Neural cell (in vitro differentiated cells): Measurements from ENCODE around the gene RANBP3. TPM values are rescaled to one million over a fixed set of nuclear protein-coding genes. Genes with fewer than 3 reads are reported as not detected.

ENCODE experiments used
- H2AFZ ChIP-seq: fragments of 200-600, 300-800 bp; sonication (generic), shearing (Covaris generic); 2 replicates; pipeline ENCODE4 v1.6.0; 2014; ENCODE audit warnings: low read depth, mild to moderate bottlenecking, antibody characterized with exemption, low read length, moderate library complexity
- H3F3A ChIP-seq: fragments of 200-600 bp; shearing (Covaris generic); 2 replicates; pipeline ENCODE4 v1.6.1; 2016; ENCODE audit warnings: mild to moderate bottlenecking, moderate library complexity, mixed read lengths, antibody characterized with exemption, low read length; ENCODE audit not compliant: insufficient read depth, poor library complexity, severe bottlenecking
- H3K27ac ChIP-seq: fragments of 200-600, 300-800 bp; sonication (generic), shearing (Covaris generic); 2 replicates; pipeline ENCODE4 v1.5.1; 2014; ENCODE audit warnings: mild to moderate bottlenecking, low read length, moderate library complexity
- H3K27me3 ChIP-seq: fragments of 300-800, 200-600 bp; sonication (generic), shearing (Covaris generic); 2 replicates; pipeline ENCODE4 v1.6.0; 2014; ENCODE audit warnings: mild to moderate bottlenecking, low read depth, low read length, moderate library complexity; ENCODE audit not compliant: insufficient read depth
- H3K36me3 ChIP-seq: fragments of 300-800, 200-600 bp; sonication (generic), shearing (Covaris generic); 2 replicates; pipeline ENCODE4 v1.5.1; 2014; ENCODE audit warnings: mild to moderate bottlenecking, antibody characterized with exemption, low read length, moderate library complexity; ENCODE audit not compliant: insufficient read depth
- H3K4me2 ChIP-seq: fragments of 300-800, 200-600 bp; sonication (generic), shearing (Covaris generic); 2 replicates; pipeline ENCODE4 v1.6.0; 2014; ENCODE audit warnings: mild to moderate bottlenecking, low read length
- H3K4me3 ChIP-seq: fragments of 300-800, 200-600 bp; sonication (generic), shearing (Covaris generic); 2 replicates; pipeline ENCODE4 v1.5.1; 2014; ENCODE audit warnings: mild to moderate bottlenecking, low read length, moderate library complexity
- H3K79me2 ChIP-seq: fragments of 200-600 bp; shearing (Covaris generic); replicated peaks from 2 replicates; pipeline ENCODE4 v1.6.0; 2014; ENCODE audit warnings: mild to moderate bottlenecking, low read length, moderate library complexity; ENCODE audit not compliant: insufficient read depth
- H3K9ac ChIP-seq: fragments of 300-800, 200-600 bp; sonication (generic), shearing (Covaris generic); 2 replicates; pipeline ENCODE4 v1.6.1; 2016; ENCODE audit warnings: mild to moderate bottlenecking, low read length, mixed read lengths
- H3K9me2 ChIP-seq: fragments of 200-600 bp; shearing (Covaris generic); 2 replicates; pipeline ENCODE4 v1.6.1; 2016; ENCODE audit warnings: mild to moderate bottlenecking, low read length, mixed read lengths; ENCODE audit not compliant: insufficient read depth
- H3K9me3 ChIP-seq: fragments of 200-600, 300-800 bp; sonication (generic), shearing (Covaris generic); 2 replicates; pipeline ENCODE4 v1.6.1; 2016; ENCODE audit warnings: mild to moderate bottlenecking, mixed run types, low read length, moderate library complexity, mixed read lengths
- H4K20me1 ChIP-seq: fragments of 200-600 bp; shearing (Covaris generic); 2 replicates; pipeline ENCODE4 v1.6.1; 2016; ENCODE audit warnings: mild to moderate bottlenecking, mixed run types; ENCODE audit not compliant: insufficient read depth
- EP300 ChIP-seq: fragments of 450-650 bp; conservative IDR thresholded peaks from 2 replicates; pipeline ENCODE4 v1.6.1; 2014; ENCODE audit warnings: antibody characterized with exemption, mild to moderate bottlenecking, moderate library complexity; ENCODE audit not compliant: poor library complexity, severe bottlenecking
- EZH2 ChIP-seq: fragments of 200-600, 300-800 bp; shearing (Covaris generic), sonication (generic); IDR thresholded peaks from 2 replicates; pipeline ENCODE4 v1.6.1; 2014; ENCODE audit warnings: antibody characterized with exemption, low read length, borderline replicate concordance, mild to moderate bottlenecking; ENCODE audit not compliant: insufficient read depth, poor library complexity, severe bottlenecking
- MXI1 ChIP-seq: fragments of 450-650 bp; conservative IDR thresholded peaks from 2 replicates; pipeline ENCODE4 v1.6.1; 2014; ENCODE audit warnings: antibody characterized with exemption, mild to moderate bottlenecking; ENCODE audit not compliant: poor library complexity, severe bottlenecking
- POLR2AphosphoS5 ChIP-seq: IDR thresholded peaks from 2 replicates; pipeline ENCODE4 v1.6.1; 2012
- RAD21 ChIP-seq: fragments of 450-650 bp; conservative IDR thresholded peaks from 2 replicates; pipeline ENCODE4 v1.6.1; 2014; ENCODE audit warnings: antibody characterized with exemption, mild to moderate bottlenecking, moderate library complexity
- SMC3 ChIP-seq: fragments of 450-650 bp; conservative IDR thresholded peaks from 2 replicates; pipeline ENCODE4 v1.6.1; 2014; ENCODE audit warnings: antibody characterized with exemption, mild to moderate bottlenecking, moderate library complexity; ENCODE audit not compliant: poor library complexity
- TAF1 ChIP-seq: IDR thresholded peaks from 2 replicates; pipeline ENCODE4 v1.6.1; 2012; ENCODE audit warnings: low read depth
- polyA plus RNA-seq: library from polyadenylated mRNA; depleted of rRNA; stranded (reverse); fragments of >200 nt; gene quantifications from 2 replicates; pipeline ENCODE4 v1.2.3, GENCODE V29; 2014
- TF ChIP-seq, protein P1 (sequence below): fragments of 450-650 bp; IDR thresholded peaks from 2 replicates; pipeline ENCODE4 v1.5.1; 2014; ENCODE audit warnings: antibody characterized with exemption, mild to moderate bottlenecking, moderate library complexity; ENCODE audit not compliant: poor library complexity, severe bottlenecking
- TF ChIP-seq, protein P2 (sequence below): IDR thresholded peaks from 2 replicates; pipeline ENCODE4 v1.6.1; 2012; ENCODE audit warnings: borderline replicate concordance

The RANBP3 gene
- polyA plus RNA-seq, 1 donor from 2014 or later: 67.6 TPM

DNA sequence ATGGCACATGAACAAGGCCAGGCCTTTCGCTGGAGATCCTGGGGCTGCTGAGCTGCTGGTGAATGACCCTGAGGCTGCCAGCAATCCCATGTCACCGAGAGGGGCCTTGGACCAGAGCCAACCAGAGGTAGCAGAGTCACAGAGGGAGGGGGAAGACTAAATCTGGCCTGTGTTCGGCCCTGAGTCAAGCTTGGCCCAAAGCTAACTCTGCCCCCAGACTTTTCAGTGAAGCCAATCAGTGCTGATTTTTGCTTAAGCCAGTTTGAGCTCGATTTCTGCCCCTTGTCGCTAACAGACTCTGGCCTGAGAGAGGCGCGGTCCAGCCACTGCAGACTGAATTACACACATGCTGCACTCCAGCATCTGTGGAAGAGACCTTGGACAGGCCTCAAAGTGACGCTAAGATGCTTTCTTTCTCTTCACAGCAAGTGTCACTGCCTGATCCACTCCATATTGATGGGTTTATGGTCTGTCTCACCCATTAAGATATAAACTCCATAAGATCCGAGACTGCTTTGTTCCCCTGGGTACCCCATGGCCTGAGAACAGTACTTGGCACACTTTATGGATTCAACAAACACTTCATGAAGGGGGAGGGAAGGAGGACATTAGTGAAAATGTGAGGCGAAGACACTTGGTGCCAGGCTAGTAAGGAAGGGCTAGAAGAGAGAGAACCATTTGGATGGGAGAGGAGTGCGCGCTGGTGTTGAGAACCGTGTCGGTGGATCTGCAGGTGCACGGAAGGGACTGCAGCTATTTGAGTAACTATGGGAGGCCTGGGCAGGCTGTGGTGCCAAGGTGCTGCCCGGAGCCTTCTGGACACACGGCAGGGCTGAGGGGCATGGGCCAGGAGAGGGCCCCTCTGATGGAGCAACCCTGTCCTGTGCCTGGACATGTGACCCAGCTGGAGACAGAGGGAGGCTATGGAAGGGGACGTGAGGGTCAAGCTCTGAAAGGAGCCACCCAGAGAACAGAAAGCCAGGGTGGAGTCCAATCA lies 17.6 kb downstream of the RANBP3 start:
- Histone ChIP-seq H3K79me2 (peaks cover 57% of the 10 kb centered on the region), H4K20me1 (peaks cover 4% of the 10 kb centered on the region), H3K27me3 (no peaks in the 10 kb centered on the region), H3K36me3 (no peaks in the 10 kb centered on the region), H3K9ac (no peak overlapping the region), H3K4me2 (no peak overlapping the region), H2AFZ (no peak overlapping the region), H3K9me2 (no peaks in the 10 kb centered on the region), H3K27ac (no peak overlapping the region), H3K9me3 (no peaks in the 10 kb centered on the region), H3K4me3 (no peak overlapping the region), H3F3A (no peaks in the 10 kb centered on the region)
- no peak for TF ChIP-seq EP300
- TF ChIP-seq SMC3: no peak
- TF ChIP-seq MXI1: no peak
- TF ChIP-seq, protein P1, sequence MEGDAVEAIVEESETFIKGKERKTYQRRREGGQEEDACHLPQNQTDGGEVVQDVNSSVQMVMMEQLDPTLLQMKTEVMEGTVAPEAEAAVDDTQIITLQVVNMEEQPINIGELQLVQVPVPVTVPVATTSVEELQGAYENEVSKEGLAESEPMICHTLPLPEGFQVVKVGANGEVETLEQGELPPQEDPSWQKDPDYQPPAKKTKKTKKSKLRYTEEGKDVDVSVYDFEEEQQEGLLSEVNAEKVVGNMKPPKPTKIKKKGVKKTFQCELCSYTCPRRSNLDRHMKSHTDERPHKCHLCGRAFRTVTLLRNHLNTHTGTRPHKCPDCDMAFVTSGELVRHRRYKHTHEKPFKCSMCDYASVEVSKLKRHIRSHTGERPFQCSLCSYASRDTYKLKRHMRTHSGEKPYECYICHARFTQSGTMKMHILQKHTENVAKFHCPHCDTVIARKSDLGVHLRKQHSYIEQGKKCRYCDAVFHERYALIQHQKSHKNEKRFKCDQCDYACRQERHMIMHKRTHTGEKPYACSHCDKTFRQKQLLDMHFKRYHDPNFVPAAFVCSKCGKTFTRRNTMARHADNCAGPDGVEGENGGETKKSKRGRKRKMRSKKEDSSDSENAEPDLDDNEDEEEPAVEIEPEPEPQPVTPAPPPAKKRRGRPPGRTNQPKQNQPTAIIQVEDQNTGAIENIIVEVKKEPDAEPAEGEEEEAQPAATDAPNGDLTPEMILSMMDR: no peak
- TF ChIP-seq TAF1: no peak
- TF ChIP-seq, protein P2, sequence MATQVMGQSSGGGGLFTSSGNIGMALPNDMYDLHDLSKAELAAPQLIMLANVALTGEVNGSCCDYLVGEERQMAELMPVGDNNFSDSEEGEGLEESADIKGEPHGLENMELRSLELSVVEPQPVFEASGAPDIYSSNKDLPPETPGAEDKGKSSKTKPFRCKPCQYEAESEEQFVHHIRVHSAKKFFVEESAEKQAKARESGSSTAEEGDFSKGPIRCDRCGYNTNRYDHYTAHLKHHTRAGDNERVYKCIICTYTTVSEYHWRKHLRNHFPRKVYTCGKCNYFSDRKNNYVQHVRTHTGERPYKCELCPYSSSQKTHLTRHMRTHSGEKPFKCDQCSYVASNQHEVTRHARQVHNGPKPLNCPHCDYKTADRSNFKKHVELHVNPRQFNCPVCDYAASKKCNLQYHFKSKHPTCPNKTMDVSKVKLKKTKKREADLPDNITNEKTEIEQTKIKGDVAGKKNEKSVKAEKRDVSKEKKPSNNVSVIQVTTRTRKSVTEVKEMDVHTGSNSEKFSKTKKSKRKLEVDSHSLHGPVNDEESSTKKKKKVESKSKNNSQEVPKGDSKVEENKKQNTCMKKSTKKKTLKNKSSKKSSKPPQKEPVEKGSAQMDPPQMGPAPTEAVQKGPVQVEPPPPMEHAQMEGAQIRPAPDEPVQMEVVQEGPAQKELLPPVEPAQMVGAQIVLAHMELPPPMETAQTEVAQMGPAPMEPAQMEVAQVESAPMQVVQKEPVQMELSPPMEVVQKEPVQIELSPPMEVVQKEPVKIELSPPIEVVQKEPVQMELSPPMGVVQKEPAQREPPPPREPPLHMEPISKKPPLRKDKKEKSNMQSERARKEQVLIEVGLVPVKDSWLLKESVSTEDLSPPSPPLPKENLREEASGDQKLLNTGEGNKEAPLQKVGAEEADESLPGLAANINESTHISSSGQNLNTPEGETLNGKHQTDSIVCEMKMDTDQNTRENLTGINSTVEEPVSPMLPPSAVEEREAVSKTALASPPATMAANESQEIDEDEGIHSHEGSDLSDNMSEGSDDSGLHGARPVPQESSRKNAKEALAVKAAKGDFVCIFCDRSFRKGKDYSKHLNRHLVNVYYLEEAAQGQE: no peak
- TF ChIP-seq EZH2: no peak
- no peak for TF ChIP-seq RAD21
- TF ChIP-seq POLR2AphosphoS5: no peak

DNA sequence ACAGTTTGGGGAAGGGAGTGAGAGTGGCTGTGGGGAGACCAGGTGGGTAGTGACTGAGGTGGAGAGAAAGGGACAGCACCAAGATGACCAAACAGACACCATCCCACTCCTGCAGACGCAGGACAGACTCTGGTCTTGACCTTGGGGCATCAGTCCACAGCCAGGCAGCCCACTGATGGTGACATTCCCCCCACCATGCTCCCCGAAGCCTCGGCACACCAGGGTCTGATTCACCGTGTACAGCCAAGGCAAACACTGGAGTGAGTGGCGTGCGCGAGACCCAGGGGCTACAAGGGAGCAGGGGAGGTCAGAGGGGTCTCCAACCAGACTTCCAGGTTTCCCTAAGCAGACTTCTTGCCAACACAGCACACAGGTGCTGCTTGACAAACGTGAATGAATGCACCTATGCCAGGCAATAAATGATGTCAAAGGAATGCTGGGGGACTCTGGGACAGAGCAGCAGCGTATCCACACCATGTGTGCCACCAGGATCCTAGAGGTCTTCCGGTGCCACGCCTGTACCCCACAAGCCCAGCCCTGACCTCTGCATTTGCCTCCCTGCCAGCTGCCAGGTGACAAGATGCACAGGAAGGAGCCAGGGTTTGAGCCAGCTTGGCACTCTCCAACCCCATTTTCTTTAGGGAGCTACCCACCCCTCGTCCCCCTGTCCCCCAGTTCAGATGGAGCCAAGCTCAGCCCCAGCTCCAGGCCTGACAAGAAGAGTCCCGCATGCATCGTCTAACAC lies 18.5 kb downstream of the RANBP3 start:
- peaks cover 51% of the 10 kb centered on the region for H3K79me2 ChIP-seq
- H3K9ac ChIP-seq: no peak overlapping the region
- peaks cover 4% of the 10 kb centered on the region for H4K20me1 ChIP-seq
- TF ChIP-seq RAD21 (no peak), TAF1 (no peak), MXI1 (no peak), EZH2 (no peak), EP300 (no peak), SMC3 (no peak), POLR2AphosphoS5 (no peak)
- TF ChIP-seq, protein P1: no peak
- TF ChIP-seq, protein P2: no peak
- no peak overlapping the region for H3K4me3 ChIP-seq
- no peaks in the 10 kb centered on the region for H3F3A ChIP-seq
- H3K9me3 ChIP-seq: no peaks in the 10 kb centered on the region
- H3K36me3 ChIP-seq: no peaks in the 10 kb centered on the region
- H3K27ac ChIP-seq: no peak overlapping the region
- H2AFZ ChIP-seq: no peak overlapping the region
- H3K9me2 ChIP-seq: no peaks in the 10 kb centered on the region
- H3K4me2 ChIP-seq: no peak overlapping the region
- H3K27me3 ChIP-seq: no peaks in the 10 kb centered on the region
